Umbilical cord (tissue), 2 donors: ENCODE data around the gene CHIT1. TPM values are rescaled to one million over a fixed set of nuclear protein-coding genes. Genes with fewer than 3 reads are reported as not detected.
A peak's percentile ranks its signal among the peaks of the same experiment; 100 is the strongest.

ENCODE experiments used
- DNase-seq: peaks from one replicate; pipeline ENCODE4 v3.0.0-alpha.2; 2015; ENCODE audit warnings: low spot score
- total RNA-seq: library from RNA; depleted of rRNA; stranded (reverse); fragments of >200 nt; gene quantifications from one replicate; pipeline ENCODE4 v1.2.3, GENCODE V29; 2014; ENCODE audit warnings: low replicate concordance; ENCODE audit not compliant: insufficient read depth

The CHIT1 gene
- total RNA-seq, 1 donor from 2014 or later, result 1.4 TPM

- no peak for DNase-seq
Measured at GRCh38 chr1:203217139-203217655, 12.3 kb downstream of the CHIT1 start.

DNA sequence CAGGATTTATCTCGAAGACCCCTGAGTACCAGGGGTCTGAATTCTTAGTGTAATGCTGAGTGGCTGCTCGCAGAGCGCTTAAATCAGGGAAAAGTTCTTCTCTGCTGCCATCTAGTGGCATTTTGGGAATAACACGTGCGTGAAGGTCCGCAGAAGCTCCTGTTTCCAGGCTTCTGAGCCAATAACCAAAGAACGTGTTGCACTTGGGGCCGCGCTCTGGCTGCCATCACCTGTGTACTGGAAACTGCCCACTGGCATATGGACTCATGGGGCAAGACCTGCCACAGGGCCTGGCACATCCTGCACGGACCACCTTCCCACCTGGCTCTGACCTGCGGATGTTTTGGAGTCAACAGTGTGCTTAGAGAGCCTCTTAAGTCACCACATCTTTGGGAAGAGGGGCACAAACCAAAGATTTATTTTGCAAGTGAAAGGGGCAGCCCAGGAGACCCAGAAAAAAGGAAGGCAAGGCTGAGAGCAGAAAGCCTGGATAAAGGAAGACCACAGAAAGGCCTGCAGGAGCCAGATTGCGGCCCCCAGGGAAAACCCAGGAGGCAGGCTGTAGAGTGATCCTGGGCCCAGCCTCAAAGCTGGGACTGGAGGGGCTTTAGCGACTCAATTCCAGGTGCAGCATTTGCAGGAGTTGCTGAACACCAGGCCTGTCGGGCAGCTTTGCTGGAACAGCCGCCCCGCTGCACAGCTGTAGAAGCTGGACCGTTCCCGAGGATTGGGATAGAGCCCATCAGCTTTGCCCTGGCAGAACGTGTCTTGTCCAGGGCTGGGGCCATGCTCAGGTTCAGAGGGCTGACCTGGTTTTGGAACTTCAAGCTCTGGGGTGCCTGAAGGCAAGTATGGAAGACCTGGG, 13.0 kb downstream of the CHIT1 start:
- DNase-seq, result peak; percentile 78

GRCh38 chr1:203215573-203215972, 13.9 kb downstream of the CHIT1 start:
- no peak for DNase-seq

- no peak for DNase-seq
Measured at GRCh38 chr1:203214871-203215270, 14.6 kb downstream of the CHIT1 start.

DNA sequence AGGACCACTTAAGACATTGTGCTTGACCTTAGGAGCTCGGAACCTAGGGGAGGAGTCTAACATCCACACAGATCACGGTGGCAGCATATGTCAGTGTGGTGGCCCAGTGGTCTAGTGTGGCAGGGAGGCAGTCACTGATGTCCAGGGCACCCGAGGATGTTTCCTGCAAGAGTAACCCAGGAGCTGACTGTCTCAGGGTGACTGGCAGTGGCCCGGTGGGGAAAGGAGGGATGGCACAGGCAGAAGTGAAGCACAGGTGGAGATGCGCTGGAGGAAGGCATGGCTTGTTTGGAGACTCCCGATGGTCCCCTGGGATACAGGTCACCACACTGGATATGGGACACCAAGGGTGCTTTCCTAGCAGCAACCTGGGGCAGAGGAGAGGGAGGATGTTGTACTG, 16.3 kb downstream of the CHIT1 start:
- no peak for DNase-seq

DNA sequence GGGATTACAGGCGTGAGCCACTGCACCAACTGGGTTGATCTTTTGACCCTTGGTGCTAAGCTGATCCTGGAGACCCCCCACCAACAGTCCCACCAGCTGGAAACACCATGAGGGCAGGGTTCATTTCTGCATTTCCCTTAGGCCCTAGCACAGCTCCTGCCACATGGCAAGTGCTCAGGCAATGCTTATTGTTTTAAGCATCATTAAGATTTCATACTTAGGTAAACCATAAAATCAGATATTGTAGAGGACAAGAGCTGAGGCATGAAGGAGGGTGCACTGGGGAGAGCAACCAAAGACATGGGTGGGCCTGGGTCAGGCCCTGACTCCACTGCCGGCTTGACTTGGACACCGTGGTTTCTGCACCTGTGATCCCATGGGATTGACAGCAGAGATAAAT, 17.7 kb downstream of the CHIT1 start:
- DNase-seq, result no peak

GRCh38 chr1:203210988-203211387, 18.5 kb downstream of the CHIT1 start:
- DNase-seq, result no peak

DNA sequence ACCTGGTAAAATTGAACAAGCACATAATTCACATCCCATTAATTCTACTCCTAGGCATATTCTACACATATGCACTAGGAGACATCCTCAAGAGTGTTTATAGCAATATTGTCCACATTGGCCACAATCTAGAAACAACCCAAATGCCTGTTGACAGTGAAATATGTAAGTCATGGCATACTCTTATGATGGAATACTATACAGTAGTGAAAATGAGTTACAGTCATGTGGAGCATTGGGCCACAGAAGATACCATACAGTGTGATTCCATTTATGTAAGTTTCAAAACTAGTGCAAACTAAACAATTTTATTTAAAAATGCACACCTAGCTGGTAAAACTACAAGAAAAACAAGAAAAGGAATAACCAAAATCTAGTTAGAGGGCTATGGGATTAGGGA, 19.1 kb downstream of the CHIT1 start:
- no peak for DNase-seq

DNA sequence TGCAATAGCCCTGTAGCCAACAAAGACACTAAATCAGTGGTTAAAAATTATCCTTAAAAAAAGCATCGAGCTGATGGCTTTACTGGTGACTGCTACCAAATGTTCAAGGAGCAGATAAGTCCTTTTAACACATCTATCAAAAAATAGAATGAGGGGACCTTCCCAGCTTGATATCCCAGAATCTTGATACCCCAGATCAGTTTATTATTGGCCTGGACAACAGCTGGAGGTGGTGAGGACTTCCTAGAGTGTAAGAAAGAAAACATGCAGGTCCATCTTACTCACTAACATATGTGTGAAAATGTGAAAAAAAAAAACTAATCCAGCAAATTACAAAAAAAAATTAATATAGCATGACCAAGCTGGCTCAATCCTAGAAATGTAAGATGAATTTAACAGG, 21.3 kb downstream of the CHIT1 start:
- no peak for DNase-seq

DNA sequence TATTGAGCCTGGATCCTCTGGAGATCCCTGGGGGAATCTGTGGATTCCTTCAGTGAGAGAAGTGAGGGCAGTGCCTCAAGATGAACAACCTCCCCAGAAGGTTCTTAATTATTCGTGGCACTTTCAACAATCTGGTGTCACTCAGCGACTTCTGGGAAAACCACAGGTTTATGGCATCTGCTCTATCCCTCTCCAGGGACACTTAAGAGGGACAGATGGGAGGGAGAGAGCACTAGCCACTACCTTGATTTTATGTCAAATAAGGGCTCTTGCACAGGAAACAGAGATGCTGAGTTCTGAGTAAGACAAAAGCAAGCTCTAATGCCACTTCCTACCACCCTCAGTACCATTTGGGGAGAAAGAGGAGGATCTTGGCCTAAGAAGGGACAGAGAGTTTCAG, 21.7 kb downstream of the CHIT1 start:
- no peak for DNase-seq

DNA sequence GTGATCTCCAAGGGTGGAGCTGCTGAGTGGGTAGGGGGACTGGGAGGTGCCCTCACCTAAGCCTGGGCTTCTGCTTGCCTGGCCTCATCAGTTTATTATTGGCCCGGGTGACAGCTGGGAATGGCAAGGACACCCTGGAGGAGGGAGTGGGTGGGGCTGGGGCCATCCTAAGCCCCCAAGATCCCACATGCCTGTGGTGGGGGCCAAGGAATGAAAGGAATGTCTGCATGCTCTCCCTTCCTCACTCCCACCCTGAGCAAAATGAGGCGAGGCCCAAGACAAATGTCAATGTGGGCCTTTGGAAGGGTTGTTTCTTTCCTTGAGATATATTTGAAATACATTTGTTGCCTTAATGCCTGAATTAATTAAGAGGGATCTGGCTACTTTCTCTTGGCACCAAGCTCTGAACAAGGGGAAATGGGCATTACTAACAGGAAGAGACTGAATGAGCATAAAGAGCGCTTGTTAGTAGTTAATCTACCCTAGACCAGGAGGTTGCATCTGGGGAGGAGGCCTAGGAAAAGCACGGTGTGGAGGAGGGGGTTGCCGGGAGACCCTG, 23.3 kb downstream of the CHIT1 start:
- peak; percentile 52 for DNase-seq

DNA sequence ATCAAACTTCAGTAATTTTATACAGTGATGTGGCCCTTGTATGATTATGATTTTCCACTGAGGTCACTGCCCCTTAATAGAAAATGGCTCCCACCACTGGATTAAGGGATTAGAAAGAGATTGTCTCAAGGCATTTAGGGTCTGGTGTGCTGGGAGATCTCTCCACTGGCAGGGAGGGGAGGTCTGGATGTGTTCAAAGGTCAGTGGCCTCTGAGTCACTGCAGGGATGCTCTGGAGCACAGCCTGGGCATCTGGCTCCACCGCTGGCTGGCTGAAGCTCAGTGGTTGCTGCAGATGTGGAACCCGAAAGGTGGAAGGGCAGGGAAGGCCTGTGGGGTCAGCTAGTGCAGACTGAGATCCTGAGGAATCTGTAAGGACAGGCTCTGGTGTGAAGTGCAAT, 24.7 kb downstream of the CHIT1 start:
- DNase-seq, result peak; percentile 77

DNA sequence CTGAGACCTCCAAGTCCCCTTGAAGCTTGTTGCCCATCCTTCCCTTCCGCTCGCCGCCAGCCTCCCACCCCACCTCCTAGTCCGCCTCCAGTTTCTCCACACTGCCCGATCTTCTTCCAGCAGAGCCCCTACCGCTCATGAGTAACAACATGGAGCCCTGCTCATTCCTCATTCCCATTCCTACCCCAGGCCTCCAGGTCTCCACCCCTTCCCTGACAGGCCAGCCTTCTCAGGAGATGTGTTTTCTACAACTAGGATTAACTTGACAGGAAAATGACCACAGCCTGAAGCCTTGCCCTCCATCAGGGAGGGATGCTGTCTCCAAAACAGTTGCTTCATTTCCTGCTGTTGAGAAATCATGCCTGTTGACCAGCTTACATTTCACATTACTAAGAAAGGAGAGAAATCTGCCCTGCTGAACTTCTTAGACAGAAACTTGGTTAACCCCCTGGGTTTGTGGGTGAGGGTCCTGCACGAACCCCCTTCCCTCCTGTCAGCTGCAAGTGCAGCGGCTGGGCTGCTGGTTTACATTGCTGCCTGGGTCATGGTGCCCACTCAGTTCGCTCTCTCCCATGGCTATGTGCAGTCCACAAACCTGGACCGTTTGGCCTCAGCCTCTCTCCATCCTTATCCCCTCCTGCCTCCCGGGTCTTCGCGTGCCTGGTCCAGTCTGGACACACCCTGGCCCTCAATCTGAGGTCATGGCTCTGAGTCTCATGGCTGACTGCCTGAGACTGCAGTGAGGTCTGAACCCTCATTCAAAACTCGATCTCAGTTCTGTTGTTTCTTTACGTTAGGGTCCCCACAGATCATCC, 26.8 kb downstream of the CHIT1 start:
- DNase-seq, result peak; percentile 98

GRCh38 chr1:203201516-203202205, 27.8 kb downstream of the CHIT1 start:
- no peak for DNase-seq

DNA sequence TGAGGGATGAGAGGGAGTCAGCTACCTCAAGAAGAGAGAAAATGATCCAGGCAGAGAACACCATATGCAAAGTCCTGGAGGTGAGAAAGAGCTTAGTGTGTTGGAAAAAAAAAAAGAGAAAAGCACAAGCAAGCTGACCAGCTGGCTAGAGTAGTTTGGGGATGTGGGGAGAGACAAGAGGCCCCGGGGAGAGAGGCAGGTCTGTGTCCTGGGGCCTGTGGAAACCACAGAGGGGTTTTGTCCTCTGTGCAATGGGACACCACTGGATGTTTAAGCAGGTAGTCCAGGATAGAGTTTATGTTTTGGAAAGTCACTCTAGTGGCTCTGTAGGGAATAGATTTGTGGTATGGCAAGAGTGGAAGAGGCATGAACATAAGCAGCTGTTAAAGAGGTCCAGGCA, 28.6 kb downstream of the CHIT1 start:
- no peak for DNase-seq

DNA sequence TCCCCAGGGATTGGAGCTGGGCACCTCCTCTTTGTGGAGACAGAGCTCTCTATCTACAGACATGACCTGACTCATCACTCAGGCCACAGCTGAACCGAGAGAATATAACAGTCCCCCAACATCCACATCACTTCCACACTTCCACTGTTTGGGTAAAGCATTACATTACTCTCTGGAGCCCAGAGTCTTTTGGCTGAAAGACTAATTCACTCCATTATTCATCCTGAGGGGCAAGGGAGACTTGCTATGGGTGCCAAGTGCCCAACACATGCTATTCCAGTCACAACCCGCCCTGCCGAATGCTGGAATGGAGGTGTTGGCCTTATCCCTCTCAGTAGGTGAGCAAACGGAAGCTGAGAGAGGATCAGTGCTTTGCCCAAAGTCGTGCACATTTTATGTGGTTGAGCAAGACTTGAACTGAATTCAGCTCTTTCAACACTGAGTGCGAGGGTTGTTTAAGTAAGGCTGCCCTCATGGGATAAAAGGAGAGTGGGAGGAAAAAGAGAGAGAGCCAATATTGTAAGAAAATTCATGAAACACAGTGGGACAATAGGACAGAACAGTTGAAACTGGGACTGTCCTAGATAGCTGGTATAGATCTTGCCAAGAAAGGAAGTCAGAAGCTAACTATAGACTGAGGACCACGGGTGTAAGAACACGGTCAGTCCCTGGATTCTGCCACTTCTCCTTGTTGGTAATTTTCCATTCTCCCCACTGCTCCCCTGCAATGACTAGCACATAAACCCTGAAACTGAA, 29.5 kb downstream of the CHIT1 start:
- peak; percentile 63 for DNase-seq

GRCh38 chr1:203199481-203199815, 30.0 kb downstream of the CHIT1 start:
- DNase-seq, result no peak

GRCh38 chr1:203199002-203199401, 30.5 kb downstream of the CHIT1 start:
- DNase-seq, result no peak

DNA sequence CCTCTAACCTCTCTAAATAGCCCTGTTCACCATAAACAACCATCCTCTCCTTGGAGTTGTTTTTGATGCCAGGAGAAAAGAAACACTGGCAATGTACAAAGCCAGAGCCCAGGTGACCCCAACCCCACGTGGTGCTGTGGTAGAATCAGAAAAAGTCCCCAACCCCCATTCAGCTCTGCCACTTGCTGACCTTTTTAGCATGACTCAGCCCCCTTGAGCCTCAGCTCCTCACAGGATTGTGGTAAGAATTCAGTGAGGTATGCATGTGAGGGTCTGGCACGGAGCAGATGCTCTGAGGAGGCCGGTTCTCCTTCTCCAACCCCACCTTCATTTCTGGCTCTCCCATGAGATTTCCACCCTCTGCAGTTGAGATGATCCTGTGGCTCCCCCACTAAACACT, 31.8 kb downstream of the CHIT1 start:
- DNase-seq, result peak; percentile 72

- DNase-seq, result no peak
Measured at GRCh38 chr1:203196371-203196770, 33.1 kb downstream of the CHIT1 start.

- DNase-seq, result no peak
Measured at GRCh38 chr1:203190949-203191348, 38.5 kb downstream of the CHIT1 start.
